NCI-H460 (cell line): ENCODE results near the gene FGF3. TPM values are rescaled to one million over a fixed set of nuclear protein-coding genes. Genes with fewer than 3 reads are reported as not detected.
A peak's percentile ranks its signal among the peaks of the same experiment; 100 is the strongest.

Experiments used
- DNase-seq: peaks from one replicate; pipeline ENCODE4 v3.0.0-alpha.2; 2016; ENCODE audit warnings: low read depth; ENCODE audit errors: extremely low read depth
- total RNA-seq: library from RNA; depleted of rRNA; stranded (reverse); fragments of >200 nt; shearing (Covaris generic); gene quantifications from 2 replicates; pipeline ENCODE4 v1.2.3, GENCODE V29; 2014

FGF3 gene
- total RNA-seq, 1 experiment from 2014 or later: not detected

DNA sequence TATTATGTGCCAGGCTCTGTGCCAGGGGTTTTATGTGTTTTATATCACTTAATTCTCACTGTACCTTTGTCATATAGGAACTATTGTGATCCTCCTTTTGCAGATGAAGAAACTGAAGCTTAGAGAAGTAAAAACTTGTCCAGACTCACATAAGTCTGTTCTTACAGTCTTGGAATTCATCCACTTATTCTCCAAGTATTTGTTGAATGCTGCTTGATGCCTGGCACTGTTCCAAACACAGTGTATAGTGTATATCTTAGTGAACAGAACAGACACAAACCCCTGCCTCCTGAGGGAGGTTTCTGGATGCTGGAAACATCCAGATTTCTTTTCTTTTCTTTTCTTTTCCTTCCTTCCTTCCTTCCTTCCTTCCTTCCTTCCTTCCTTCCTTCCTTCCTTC lies 29.0 kb upstream of the FGF3 start:
- no peak for DNase-seq

DNA sequence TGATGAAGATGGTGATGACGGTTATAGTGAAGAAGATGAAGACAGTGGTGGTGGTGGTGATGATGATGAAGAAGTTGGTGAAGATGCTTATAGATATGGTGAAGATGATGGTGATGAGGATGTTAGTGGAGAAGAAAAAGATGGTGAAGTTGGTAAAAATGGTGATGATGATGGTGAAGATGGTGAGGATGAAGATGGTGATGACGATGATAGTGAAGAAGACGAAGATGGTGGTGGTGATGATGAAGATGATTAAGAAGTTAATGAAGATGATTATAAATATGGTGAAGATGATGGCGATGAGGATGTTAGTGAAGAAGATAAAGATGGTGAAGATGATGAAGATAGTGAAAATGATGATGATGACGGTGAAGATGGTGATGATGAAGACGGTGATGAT lies 25.2 kb upstream of the FGF3 start:
- no peak for DNase-seq

DNA sequence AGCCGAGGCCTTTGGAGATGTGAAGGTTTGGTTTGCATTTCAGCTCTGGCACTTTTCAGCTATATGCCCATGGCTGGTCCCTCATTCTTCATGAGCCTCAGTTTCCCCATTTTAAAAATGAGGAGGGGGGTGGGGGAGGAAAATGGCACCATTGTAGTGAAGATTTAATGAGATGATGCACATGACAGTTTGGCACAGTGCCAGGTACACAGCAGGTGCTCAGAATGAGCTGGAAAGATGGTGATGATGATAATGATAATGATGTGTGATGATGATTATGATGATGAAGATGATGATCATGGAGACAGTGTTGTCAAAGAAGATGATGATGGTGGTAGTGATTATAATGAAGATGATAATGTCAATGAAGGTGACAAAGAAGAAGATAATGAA lies 24.3 kb upstream of the FGF3 start:
- no peak for DNase-seq

DNA sequence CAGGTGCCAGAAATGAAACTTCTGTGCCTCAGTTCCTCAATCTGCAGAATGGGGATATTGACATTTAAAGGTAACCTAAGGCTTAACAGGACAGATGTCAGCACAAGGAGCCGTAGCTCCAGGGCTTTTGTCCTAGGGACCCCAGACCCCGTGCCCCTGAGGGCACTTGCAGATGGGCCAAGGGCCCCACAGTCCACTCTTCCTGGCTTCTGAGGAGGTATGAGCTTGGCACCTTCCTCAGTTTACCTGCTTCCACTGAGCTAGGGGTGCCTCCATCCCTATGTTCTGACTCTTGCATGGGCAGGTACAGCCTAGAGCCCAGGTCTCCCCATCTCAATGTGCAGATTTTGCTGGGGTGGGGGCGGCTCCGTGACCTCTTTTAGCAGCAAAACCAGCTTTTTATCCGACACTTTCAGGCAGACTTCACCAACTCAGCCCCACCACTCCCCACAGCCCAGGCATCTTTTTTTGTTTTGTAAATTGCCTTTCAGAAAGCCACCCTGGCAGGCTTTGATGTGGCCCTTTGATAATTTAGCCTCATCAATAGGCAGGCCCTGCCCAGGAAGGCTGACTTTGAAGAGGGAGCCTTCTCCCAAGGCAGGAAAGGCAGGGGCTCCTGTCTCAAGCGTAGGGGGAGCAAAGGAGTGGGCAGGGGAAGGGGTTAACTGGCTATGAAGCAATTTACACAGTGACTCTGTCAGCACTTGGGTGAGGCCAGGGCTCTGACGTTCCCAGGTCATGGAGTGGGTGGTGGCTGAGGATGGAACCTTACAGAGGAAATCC lies 23.7 kb upstream of the FGF3 start:
- no peak for DNase-seq

DNA sequence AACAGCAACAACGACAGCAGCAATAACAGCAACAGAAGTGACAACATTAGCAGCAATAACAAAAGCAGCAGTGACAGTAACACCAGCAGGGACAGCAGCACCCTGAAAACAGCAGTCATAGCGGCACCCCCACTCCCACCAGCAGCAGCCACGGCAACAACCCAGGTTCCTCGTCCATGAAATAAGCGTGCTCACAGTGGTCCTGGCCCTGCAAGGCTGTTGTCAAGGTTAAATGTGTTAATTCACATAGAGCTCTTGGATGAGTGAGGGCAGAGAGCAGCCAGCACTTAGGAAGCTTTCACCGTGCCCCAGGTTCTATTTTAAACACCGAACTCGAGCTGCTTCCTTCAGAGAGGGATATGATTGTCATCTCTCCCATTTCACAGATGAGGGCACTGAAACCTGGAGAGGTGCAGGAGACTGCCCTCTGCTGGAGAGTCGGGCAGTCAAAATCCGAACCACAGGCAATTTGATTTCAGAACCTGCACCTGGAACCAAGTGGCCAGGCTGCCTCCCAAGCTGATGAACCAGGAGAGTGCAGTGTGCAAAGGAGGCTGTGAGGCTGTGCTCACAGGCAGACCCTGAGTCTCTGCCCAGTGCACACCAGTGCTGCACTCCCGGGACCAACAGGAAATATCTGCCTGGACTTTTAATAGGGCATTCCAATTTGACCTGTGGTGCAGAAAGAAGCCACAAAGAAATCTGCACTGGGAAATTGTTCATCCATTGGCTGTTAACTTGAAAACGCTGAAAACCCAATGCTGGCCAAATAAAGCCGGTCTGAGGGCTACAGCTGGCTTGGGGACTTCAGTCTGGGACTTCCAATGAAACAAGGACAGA lies 22.9 kb upstream of the FGF3 start:
- peak; percentile 7 for DNase-seq

DNA sequence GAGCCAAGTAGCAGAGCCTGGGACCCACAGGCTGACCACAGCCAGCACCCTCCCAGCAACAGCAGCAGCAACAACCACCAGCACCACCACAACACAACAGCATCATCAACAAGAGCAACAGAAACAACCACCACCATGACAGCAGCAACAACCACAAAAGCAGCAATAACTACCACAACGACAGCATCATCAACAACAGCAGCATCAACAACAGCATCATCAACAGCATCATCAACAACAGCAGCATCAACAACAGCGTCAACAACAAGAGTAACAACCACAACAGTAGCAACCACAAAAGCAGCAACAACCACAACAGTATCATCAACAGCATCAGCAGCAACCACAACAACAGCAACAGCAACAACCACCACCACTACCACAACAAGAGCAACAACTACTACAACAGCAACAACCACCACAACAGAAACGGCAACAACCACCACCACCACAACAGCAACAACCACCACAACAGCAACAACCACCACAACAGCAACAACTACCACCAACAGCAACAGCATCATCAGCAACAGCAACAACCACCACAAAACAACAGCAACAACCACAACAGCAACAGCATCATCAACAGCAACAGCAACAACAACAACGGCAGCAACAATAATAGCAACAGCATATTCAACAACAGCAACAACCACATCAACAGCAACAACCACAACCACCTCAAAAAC lies 22.1 kb upstream of the FGF3 start:
- DNase-seq: no peak

GRCh38 chr11:69840371-69841169 lies 21.4 kb upstream of the FGF3 start:
- DNase-seq: no peak

GRCh38 chr11:69839516-69839915 lies 20.3 kb upstream of the FGF3 start:
- DNase-seq: no peak

DNA sequence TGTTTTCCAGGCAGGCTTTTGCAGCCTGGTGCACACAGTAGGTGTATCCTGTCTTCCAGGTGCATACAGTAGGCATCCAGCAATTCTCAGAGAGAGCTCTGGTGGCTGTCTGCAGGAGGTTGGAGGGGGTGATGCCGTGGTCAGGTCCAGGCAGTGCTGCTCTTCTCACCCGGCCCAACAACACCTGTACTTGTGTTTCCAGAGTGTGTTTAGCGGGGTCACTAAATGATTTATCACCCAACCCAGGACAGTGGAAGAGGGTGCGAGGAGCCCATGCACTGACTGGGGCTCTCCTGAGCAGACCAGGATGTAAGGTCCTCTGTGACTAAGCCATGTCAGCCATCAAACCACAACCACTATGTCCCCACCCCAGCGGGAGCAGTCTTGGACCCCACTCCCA lies 18.6 kb upstream of the FGF3 start:
- no peak for DNase-seq

DNA sequence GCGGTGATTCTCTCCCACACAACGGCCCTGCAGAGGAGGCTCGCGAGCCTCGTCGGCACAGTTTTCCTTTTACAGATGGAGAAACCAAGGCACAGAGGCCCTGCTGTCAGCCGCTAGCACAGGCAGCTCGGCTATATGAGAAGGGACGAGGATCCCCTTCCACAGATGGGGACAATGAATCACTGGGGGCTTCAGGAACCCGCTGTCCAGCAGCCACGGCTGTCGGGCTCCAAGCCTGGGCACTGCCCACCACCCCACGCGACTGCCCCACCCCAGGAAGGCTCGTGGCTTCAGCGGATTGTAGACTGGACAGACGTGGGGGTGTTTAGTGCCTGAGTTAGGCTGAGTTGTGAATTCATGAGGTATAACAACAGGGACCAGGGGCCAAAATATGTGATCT lies 17.2 kb upstream of the FGF3 start:
- DNase-seq: no peak

DNA sequence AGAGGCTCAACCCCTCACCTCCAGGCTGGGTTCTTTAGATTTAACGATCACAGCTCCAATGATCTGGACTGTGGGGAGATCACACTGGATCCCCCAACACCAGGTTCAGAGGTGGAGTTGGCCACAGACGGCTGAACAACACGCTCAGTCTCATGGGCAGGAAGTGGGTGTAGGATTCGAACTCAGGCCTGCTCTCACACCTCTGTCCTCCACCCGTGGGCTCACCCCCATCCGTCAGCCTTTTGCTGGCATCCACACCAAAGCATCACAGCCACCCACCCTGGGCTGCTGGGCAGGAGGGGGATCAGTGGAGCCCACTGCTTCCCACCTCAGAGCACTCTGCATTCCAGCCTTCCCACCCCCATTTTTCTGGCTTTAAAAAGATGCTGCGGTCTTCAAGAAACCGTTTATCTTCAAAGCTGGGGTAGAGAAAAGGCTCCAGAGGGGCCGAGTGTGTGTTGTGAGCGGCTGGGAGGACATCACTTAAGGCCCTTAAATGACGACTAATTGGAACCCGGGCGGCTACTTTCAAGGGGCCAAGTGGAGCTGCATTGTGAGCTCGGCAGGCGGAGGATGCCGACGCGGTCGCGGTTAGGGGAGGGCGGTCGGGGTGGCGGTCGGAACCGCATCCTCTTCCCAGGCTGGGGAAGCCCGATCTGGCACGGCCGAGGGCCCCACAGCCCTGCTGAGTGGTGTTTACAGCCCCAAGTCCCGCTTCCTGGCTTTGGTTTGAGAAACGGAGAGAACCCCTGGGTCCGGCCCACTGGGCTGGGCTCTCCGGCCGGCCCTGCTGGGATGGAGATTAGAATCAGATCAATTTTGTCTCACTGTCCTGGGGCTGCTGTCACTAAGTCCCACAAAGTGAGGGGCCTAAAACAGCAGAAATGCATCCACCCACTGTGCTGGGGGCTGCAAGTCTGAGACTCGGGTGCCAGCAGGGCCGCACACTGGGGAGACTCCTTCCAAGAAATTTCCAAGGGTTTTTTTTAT lies 15.9 kb upstream of the FGF3 start:
- DNase-seq: no peak

- no peak for DNase-seq
These were observed 15.0 kb upstream of the FGF3 start for GRCh38 chr11:69834251-69834650.

DNA sequence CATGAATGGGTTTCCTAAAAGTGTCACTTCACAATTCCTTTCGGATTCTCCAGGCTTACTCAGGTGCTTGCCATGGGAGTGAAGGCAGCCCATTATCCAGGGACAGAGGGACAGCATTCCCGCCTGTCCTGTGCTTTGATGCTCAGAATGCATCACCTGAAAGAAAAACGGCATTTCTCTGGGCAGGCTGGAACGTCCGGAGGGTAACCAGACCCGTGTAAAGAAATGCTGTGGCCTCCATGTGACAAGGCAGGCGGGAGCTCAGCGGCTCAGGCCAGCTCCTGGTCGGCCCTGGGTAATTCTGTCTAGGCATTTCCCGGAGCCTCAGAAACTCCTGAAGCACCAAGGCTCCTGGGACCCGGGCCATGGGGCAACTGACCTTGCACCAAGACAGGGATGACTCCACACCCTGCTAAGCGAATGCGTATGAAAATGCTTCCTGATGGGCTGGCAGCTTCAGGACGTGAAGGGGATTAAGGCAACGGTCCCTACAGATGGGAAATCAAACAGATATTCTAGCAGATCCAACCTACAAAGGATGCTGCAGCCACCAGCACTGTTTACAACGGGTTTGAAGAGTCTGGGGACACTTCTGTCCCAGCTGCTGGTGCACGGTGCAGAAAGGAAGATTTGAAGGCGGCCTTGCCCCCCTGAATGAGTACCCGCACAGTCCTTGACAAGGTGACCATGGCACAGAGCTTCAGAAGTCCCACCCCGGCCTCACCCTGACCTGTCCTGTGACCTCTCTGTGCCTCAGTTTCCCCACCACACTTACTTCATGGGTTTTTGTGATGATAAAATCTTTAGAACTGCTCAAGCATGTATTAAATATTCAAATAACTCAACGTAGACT lies 13.6 kb upstream of the FGF3 start:
- DNase-seq: no peak

DNA sequence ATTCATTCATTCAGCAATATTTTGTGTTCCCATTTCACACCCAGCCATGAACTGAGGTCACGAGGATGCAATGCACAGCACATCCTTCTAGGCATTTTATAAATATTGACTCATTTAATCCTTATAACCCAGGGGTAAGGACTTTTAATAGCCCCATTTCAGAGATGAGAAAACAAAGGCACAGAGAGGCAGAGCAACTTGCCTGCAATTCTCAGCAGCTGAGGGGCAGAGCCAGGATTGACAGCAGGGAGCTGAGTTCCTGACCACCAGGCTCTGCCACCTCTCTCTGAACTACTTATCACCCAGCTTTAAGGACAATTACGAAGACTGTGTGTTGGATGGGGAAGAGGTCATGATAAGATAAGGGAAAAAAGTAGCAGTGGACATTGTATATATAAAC lies 12.8 kb upstream of the FGF3 start:
- no peak for DNase-seq

DNA sequence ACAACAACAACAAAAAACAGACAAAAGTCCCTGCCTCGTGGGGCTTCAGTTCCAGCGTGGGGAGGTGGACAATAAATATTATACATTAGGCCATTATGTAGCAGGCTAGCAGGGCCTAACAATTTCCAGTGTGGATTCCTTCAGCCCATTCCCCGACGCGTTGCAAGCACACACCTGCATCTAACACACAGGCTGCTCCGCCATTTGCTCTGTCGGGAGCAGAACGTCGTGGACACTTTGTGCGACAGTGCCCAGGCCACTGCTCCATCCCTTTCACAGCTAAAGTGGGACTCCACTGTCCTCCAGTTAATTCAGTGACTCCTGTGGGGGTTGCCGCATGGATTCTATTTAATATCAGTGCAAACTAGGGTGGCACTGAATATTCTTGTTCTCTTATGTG lies 10.9 kb upstream of the FGF3 start:
- DNase-seq: no peak

DNA sequence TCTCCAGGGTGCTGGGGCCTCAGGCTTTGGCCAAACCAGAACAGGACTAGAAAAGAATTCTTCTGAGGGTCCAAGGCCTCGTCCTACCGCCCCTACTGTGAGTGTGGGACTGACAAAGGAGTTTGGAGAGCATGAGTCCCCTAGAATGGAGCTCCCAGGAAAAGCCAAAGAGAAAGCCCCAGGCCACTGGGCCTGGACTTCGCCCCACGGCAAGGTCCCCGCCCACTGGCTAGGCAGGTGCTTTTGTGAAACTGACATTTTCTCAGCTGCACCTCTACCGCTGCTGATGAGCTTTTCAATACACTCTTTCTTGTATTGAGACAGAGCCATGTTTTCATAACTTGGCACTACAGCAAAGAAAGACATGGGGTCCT lies 9.7 kb upstream of the FGF3 start:
- no peak for DNase-seq

DNA sequence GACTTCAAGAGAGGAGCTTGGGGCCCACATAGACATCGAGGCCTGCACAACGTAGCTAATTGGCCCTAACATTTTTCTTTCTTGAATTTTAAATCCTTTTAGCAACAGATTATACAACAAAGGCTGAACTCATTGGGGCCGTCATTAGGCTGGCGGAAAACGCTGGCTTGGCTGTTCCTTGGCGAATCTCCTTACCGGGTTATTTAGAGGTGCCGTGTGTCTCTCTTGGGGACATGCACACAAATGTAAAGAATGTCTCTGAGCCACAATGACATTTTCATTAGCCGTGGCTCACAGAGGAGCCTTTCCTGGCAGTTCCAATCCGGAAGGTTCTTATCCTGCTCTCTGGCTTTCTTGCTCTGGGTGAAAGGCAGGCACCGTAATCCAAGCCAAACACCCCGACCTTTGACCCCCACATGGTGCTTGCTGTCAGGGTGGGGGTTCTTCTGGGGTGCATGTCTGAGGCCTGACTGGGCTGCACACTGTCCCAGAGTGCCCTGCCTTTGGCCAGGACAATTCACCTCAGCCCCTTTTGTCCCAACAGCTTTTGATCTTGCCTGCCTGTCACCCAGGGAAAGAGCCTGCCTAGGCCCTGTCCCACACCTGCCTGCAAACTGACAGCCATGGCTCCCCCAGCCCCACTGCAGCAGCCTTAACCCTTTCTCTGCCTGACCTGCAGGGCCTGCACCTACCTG lies 9.2 kb upstream of the FGF3 start:
- no peak for DNase-seq

DNA sequence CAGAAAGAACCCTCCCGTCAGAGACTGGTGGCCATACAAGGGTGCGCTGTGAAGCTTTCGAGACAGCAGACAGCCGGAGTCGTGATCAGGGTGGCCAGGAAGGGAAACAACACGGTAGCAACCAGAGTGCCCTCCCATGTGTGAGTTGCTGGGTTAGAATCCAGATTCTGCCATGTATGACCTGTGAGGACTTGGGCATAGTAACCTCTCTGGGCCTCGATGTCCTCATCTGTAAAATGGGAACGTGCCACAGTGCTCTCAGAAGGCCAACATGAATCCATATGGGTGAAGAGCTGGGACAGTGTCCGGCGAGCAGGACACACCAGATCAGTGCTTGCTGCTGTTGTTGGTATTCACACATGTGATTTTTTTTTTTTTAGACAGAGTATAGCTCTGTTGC lies 7.6 kb upstream of the FGF3 start:
- DNase-seq: no peak
